Gastrocnemius medialis (tissue), 4 donors: ENCODE measurements around the gene USP34. TPM values are rescaled to one million over a fixed set of nuclear protein-coding genes. Genes with fewer than 3 reads are reported as not detected.

Experiments used
- ATAC-seq, 2 donors: fragments of 150-250 bp; one replicate each; pipeline ENCODE4 v1.9.1; 2016
- DNase-seq, 2 donors: peaks; one replicate each; pipeline ENCODE4 v3.0.0-alpha.2; 2019
- H3K27ac ChIP-seq, 4 donors: fragments of 200-600 bp; sonication (generic); 1 replicate in 1 of 4; 2 replicates in 3 of 4; pipeline ENCODE4 v1.5.1; 2016 to 2018; ENCODE audit warnings: mild to moderate bottlenecking in 2 of 4, moderate library complexity in 1 of 4
- H3K27me3 ChIP-seq, 3 donors: fragments of 200-600 bp; sonication (generic) in 2 of 3; 1 replicate in 1 of 3; 2 replicates in 2 of 3; pipeline versions ENCODE4 v1.5.1 to v1.6.0; 2016 to 2019; ENCODE audit warnings: mild to moderate bottlenecking in 1 of 3, moderate library complexity in 1 of 3
- H3K36me3 ChIP-seq, 2 donors: fragments of 200-600 bp; sonication (generic) in 1 of 2; one replicate each; pipeline ENCODE4 v1.5.1; 2017 to 2018
- H3K4me1 ChIP-seq, 2 donors: fragments of 200-600 bp; sonication (generic) in 1 of 2; one replicate each; pipeline ENCODE4 v1.5.1; 2016 to 2017; ENCODE audit warnings: mild to moderate bottlenecking in 2 of 2
- H3K4me3 ChIP-seq, 4 donors: fragments of 200-600 bp; sonication (generic) in 3 of 4; 1 replicate in 1 of 4; 2 replicates in 3 of 4; pipeline ENCODE4 v1.5.1; 2016 to 2019; ENCODE audit warnings: mild to moderate bottlenecking in 2 of 4
- H3K9me3 ChIP-seq, 3 donors: fragments of 200-600 bp; sonication (generic) in 2 of 3; 1 replicate in 1 of 3; 2 replicates in 2 of 3; pipeline ENCODE4 v1.5.1; 2016 to 2019
- POLR2A ChIP-seq, 2 donors: fragments of 450-650 bp; IDR thresholded peaks; one replicate each; pipeline ENCODE4 v1.6.1; 2017; ENCODE audit warnings: antibody characterized with exemption in 2 of 2, mild to moderate bottlenecking in 2 of 2, moderate library complexity in 2 of 2
- in situ Hi-C, 4 donors: fragments of 200-750 bp; cut with MboI; loops; one replicate each; pipeline versions ENCODE4 v1.15.0 to v1.8.0; 2017; ENCODE audit warnings: low sequenced_read_pairs in 4 of 4
- intact Hi-C: fragments of 100-400 bp; cut with DNase I; formaldehyde crosslinking; loops from one replicate; pipeline ENCODE4 v1.15.1; 2023; ENCODE audit warnings: low total_unique reads
- total RNA-seq, 4 donors: library from RNA; depleted of rRNA; stranded (reverse); fragments of >200 nt; gene quantifications; one replicate each; pipeline versions ENCODE4 v1.1.0 to v1.2.3, GENCODE V29; 2016
- TF ChIP-seq, protein P1 (sequence below), 5 experiments: fragments of 450-650 bp in 3 of 5; fragments of 200-600 bp in 2 of 5; sonication (generic) in 2 of 5; IDR thresholded peaks in 4 of 5; conservative IDR thresholded peaks in 1 of 5; 1 replicate in 4 of 5; 2 replicates in 1 of 5; pipeline ENCODE4 v1.5.1; 2016 to 2019; ENCODE audit warnings: antibody characterized with exemption in 5 of 5, mild to moderate bottlenecking in 3 of 5, moderate library complexity in 3 of 5

Gene USP34
- total RNA-seq, 4 donors from 2014 or later, result 64.5 to 150 (median 76.3) TPM

DNA sequence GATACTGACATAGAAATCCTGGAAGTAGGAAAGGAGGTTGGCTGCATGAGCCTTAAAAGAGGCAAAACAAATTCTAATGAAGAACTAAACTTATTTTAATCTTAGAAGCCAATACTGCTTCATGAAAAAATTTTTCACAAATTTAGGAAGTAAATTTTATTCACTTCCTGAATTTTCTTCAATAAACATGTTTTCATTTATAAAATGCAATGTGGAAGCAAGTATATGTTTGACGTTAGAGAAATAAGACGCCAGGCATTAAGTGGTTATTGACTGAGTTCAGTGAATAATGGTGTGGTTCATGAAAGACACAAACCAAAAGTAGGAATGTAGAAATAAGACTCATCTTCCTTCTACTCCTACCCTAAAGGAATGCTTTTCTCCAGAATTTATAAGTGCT lies 136.4 kb downstream of the USP34 start:
- Histone ChIP-seq H3K4me3 (no peak overlapping the region), H3K27me3 (no peaks in the 10 kb centered on the region), H3K9me3 (no peaks in the 10 kb centered on the region), H3K36me3 (peaks cover 0 to 62% of the 10 kb centered on the region in 2 donors), H3K27ac (no peak overlapping the region), H3K4me1 (no peaks in the 10 kb centered on the region)
- in situ Hi-C loops, result no loop called here
- ATAC-seq (no peak), DNase-seq (no peak)
- intact Hi-C loops, result no loop called here
- TF ChIP-seq POLR2A (IDR thresholded peaks at IDR 0.05), result no peak
- TF ChIP-seq, protein P1, sequence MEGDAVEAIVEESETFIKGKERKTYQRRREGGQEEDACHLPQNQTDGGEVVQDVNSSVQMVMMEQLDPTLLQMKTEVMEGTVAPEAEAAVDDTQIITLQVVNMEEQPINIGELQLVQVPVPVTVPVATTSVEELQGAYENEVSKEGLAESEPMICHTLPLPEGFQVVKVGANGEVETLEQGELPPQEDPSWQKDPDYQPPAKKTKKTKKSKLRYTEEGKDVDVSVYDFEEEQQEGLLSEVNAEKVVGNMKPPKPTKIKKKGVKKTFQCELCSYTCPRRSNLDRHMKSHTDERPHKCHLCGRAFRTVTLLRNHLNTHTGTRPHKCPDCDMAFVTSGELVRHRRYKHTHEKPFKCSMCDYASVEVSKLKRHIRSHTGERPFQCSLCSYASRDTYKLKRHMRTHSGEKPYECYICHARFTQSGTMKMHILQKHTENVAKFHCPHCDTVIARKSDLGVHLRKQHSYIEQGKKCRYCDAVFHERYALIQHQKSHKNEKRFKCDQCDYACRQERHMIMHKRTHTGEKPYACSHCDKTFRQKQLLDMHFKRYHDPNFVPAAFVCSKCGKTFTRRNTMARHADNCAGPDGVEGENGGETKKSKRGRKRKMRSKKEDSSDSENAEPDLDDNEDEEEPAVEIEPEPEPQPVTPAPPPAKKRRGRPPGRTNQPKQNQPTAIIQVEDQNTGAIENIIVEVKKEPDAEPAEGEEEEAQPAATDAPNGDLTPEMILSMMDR (IDR thresholded peaks at IDR 0.05 in 4 of 5, conservative IDR thresholded peaks at IDR 0.05 in 1 of 5), result no peak

DNA sequence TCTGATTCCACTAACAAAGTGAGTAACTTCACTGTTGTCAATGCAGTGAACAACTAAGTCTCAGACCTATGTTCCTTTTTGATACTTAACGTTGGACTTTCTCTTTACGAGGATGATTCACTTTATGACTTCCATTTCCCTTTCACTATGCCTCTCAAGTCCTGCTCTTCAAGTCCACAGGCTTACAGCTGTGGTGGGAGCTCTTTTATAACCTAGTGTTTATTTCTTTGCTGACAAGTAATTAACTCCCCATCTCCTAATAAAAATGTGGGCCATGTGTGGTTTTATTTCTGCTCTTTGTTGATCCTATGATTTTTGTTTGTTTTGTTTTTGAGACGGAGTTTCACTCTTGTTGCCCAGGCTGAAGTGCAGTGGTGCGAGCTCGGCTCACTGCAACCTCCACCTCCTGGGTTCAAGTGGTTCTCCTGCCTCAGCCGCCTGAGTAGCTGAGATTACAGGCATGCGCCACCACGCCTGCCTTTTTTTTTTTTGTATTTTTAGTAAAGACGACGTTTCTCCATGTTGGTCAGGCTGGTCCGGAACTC lies 142.1 kb downstream of the USP34 start:
- Histone ChIP-seq H3K4me1 (no peaks in the 10 kb centered on the region), H3K27me3 (no peaks in the 10 kb centered on the region), H3K9me3 (no peaks in the 10 kb centered on the region), H3K36me3 (peaks cover 0 to 67% of the 10 kb centered on the region in 2 donors), H3K4me3 (no peak overlapping the region), H3K27ac (no peak overlapping the region)
- DNase-seq (no peak), ATAC-seq (no peak)
- intact Hi-C loops (no loop called here), in situ Hi-C loops (no loop called here)
- TF ChIP-seq POLR2A (IDR thresholded peaks at IDR 0.05), result no peak
- TF ChIP-seq, protein P1 (IDR thresholded peaks at IDR 0.05 in 4 of 5, conservative IDR thresholded peaks at IDR 0.05 in 1 of 5), result no peak

DNA sequence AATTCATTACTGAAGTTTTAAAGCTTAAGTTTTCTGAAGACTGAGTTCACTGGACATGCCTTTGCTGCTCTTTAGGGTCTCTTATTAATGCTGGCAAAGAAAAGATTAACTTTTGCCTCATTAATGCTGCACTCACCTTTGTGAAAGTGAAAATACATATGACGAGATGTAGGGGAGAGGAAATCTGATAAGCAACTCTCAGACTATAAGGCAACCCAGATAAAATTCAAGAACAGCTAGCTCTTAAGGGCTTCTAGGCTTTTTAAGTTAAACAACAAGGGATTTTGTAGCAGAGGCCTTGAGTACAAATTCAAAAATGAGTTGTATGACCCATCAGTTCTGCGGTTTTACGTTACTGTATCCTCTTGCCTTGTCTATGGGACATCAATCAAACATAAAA lies 143.7 kb downstream of the USP34 start:
- H3K27me3 ChIP-seq, result no peaks in the 10 kb centered on the region
- no peak overlapping the region for H3K4me3 ChIP-seq
- no peaks in the 10 kb centered on the region for H3K9me3 ChIP-seq
- no peak for DNase-seq
- intact Hi-C loops, result no loop called here
- H3K4me1 ChIP-seq, result no peaks in the 10 kb centered on the region
- ATAC-seq, result no peak
- in situ Hi-C loops, result no loop called here
- TF ChIP-seq, protein P1 (IDR thresholded peaks at IDR 0.05 in 4 of 5, conservative IDR thresholded peaks at IDR 0.05 in 1 of 5), result no peak
- TF ChIP-seq POLR2A (IDR thresholded peaks at IDR 0.05), result no peak
- H3K36me3 ChIP-seq, result peaks cover 0 to 63% of the 10 kb centered on the region in 2 donors
- no peak overlapping the region for H3K27ac ChIP-seq

DNA sequence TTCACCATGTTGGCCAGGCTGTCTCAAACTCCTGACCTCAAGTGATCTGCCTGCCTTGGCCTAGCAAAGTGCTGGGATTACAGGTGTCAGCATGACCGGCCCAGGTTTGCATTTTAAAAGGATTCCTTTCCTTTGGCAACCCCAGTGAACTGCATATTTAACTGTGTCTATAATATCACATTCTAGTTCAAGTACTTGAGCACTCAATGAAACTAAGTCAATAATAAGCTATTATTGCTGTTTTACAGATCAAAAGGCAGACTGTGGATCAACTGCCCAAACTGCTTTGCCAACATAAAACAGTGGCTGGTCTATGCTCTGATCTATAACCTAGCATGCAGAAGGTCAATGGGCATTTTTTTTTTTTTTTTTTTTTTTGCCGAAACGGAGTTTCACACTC lies 144.5 kb downstream of the USP34 start:
- TF ChIP-seq, protein P1 (IDR thresholded peaks at IDR 0.05 in 4 of 5, conservative IDR thresholded peaks at IDR 0.05 in 1 of 5), result no peak
- TF ChIP-seq POLR2A (IDR thresholded peaks at IDR 0.05), result no peak

DNA sequence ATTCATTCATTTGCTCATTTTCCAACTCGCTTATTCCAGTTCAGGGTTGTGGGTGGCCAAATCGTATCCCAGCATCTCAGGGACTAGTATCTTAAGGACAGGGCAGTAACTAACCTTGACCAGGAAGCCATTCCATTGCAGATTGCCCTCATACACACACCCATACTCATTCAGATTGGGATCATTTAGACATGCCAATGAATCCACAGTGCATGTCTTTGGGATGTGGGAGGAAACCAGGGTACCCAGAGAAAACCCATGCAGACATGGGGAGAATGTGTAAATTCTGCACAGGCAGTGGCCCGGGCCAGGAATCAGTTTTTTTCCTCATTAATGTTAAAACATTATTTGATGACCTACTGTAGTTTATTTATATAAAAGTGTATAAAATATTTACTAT lies 150.7 kb downstream of the USP34 start:
- Histone ChIP-seq H3K27ac (no peak overlapping the region), H3K4me3 (no peak overlapping the region), H3K4me1 (no peaks in the 10 kb centered on the region), H3K36me3 (peaks cover 0 to 38% of the 10 kb centered on the region in 2 donors), H3K27me3 (no peaks in the 10 kb centered on the region), H3K9me3 (no peaks in the 10 kb centered on the region)
- DNase-seq (no peak), ATAC-seq (no peak)
- in situ Hi-C loops, result no loop called here
- intact Hi-C loops, result no loop called here
- no peak for TF ChIP-seq POLR2A (IDR thresholded peaks at IDR 0.05)
- TF ChIP-seq, protein P1 (IDR thresholded peaks at IDR 0.05 in 4 of 5, conservative IDR thresholded peaks at IDR 0.05 in 1 of 5), result no peak

More for the DNA sequence above, 144.5 kb downstream of the USP34 start:
- intact Hi-C loops (no loop called here), in situ Hi-C loops (no loop called here)
- no peaks in the 10 kb centered on the region for H3K27me3 ChIP-seq
- H3K9me3 ChIP-seq, result no peaks in the 10 kb centered on the region
- no peak overlapping the region for H3K4me3 ChIP-seq
- no peak for DNase-seq
- H3K36me3 ChIP-seq, result peaks cover 0 to 63% of the 10 kb centered on the region in 2 donors
- no peak overlapping the region for H3K27ac ChIP-seq
- no peaks in the 10 kb centered on the region for H3K4me1 ChIP-seq
- ATAC-seq, result no peak
